ENCODE data around the gene ETFA.
A peak's percentile ranks its signal among the peaks of the same experiment; 100 is the strongest.

Gene ETFA

DNA sequence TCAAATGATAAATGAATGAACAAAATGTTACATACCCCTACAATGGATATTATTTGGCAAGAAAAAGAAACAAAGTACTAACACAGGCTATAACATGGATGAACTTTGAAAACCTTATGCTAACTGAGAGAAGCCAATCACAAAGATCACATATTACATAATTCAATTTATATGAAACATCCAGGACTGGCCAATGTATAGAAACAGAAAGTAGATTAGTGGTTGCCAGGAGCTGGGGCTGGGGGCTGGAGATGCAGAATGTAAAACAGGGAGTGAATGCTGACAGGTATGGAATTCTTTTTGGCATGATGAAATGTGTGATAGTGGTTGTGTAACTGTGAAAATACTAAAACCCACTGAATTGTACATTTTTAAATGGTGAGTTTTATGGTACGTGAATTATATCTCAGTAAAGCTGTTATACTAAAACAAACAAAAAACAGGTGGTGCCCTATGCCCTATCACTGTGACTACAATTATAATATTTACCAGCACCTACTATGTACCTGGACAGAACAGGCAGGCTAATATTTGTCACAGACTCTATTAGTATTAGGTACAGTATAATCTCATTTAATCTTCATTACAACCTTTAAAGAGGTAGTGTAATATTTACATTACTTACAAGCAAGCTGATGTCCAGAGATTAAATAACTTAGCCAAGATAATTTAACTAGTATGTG lies 90.0 kb downstream of the ETFA start:
- no peak for DNase-seq

DNA sequence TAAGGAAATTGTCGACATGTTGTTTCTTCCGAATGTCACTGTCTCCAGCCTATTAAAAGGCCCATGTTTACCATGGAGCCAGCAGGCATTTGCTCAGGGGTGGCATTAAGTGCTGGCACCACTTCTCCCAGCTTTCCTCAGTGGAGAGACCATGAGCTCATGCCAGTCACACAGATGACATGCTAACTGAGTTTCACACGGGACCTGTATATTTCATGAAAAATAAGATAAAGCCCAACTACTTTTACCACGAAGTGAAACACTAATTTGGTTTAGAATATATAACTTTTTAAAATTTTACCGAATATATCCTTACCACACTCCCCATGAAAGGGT lies 93.4 kb downstream of the ETFA start:
- DNase-seq, result no peak

DNA sequence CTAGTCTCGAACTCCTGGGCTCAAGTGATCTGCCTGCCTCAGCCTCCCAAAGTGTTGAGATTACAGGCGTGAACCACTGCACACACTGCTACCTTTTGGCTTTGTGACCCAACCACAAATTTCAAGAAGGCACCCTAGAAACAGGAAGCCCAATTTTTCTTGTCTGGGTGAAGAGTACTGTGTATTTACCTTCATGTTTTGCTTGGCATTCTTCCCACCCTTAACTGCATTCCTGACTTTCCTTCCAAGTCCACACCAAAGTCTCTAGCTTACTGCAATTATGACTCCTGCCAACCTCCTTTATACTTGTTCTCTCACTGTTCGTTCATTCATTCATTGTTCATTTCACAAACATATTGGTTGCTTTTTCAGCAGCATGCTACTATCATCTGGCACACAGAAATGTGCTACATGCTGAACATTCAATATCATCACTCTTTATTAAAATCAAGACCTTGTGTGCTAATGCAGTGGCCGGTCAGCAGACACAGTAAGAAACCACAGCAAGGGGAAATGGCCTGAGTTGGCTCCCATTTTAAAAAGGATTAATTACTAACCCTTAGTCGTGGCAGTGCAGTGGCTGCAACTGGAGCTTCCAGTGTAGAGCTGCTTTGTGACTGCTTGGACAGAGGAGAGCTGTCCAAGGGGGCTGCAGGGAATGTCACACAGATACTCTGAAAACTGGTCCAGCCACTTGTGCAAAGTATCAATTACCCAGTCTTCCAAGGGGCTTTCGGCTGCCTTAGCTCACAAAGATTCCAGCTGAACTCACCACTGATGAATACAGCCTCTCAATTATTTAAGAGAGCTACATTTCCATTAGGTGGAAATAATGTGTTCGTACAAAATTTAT lies 94.0 kb downstream of the ETFA start:
- DNase-seq, result no peak

DNA sequence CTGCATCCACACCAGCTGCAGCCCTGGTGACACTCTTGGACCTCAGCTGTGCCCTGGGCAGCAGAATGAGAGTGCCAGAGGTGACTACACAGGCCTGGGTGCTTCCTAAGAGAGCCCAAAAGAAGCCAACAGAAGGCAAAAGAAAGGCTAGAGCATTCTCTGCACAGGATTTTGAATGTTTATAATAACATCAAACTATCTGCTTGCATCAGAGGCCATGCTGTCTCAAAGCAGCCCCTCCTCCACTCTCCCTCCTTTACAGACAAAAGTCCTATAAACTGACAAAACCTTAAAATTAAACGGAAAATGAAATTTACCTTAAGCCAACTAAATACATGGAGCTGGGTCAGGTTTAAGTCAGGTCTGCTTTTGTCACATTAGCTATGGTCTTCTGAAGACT lies 95.6 kb downstream of the ETFA start:
- DNase-seq, result no peak

DNA sequence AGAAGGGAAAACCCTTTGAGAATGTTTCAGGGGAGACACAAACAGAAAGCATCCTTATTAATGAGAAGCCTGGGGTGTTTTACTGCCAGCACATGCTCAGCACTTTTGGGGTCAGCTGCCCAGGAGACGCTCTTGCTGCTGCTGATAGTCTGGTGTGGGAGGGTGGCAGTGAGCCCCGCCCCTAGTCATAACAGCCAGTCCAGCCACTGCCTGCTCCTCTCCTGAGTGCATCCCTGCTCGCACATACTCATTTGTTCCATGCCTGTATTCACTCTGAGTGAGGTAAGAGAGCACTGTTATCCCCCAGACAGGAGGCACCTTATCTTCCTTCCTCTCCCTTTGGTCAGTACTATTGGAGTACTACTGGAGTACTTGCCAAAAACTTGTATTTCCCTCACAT lies 101.3 kb downstream of the ETFA start:
- DNase-seq, result no peak

DNA sequence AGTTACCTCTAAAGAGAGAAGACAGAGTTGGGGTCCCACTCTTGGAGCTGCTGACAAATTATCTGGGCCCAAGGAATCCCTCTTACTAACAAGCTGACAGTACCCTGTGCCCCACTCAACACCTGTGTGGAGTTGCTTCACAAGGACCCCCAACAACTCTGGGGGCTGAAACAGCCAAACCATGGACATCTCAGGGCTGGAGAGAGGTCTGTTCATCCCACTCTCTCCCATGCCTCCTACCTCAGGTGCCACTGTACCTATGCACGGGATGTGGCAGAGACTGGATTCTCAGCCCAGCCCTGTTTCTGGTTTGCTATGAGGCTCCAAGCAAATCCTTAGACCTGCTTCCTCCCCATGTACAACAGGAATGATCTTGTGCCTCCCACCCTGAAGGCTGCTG lies 101.7 kb downstream of the ETFA start:
- DNase-seq, result no peak

DNA sequence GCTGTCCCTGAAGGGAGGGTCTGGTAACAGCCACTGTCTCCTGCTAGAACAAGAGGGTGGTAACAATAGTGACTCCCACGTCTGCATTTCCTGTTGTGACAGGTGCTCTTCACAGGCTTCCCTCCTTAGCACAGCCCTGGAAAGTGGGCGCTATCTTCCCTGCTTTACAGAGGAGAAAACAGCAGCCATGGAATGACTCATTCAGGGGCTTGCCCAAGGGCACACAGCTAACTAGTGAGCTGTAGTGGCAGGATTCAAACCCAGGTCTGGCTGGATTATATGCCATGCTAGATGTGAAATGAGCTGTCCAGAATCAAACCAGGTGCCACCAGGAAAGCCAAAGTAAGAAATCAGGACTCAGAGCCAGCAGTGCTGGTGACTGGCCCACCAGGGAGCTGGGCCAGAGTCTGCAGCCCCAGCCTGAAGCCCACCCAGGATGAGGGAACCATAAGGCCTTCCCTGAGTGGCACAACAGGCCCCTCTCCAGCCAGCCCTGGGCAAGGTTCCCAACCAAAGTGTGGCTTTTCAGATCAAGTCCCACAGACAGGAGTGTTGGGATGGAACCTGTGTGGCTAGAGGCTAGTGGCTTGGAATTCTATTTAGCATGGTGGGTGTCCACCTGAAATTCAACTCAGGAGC lies 102.4 kb downstream of the ETFA start:
- DNase-seq, result peak in 3 of 56 donors; percentile 7 to 24 (median 13)

DNA sequence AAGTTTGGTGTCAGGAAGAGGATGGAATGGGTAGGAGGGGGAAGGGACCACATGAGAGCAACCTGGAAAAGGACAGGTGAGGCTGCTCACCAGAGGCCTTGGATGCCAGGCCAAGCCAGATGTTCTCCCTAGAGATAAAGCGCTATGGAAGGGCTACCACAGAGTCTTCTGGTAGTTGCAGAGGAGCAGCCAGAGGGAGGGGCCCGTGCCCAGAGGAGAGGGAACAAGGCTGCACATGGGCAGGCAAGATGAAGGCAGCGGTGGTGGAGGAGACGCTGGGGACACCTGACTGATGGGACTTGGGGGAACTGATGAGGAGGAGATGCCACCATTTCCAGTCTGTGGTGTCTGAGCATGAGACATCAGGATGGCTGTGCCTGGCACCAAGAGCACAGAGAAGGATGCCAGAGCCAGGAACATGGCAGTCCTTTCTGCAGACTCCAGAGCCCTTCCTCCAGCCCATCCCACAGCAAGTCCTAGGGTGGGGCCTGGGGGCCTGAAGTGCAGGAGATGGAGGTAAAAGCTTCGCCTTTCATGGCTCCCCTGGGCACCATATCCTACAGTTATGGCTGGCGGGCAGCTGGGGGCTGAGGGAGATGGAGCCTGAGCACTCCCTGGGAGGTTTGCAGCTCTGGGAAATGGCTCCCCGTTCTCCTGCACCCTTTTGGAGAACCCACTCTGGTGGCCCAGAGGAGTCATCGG lies 103.0 kb downstream of the ETFA start:
- no peak for DNase-seq

DNA sequence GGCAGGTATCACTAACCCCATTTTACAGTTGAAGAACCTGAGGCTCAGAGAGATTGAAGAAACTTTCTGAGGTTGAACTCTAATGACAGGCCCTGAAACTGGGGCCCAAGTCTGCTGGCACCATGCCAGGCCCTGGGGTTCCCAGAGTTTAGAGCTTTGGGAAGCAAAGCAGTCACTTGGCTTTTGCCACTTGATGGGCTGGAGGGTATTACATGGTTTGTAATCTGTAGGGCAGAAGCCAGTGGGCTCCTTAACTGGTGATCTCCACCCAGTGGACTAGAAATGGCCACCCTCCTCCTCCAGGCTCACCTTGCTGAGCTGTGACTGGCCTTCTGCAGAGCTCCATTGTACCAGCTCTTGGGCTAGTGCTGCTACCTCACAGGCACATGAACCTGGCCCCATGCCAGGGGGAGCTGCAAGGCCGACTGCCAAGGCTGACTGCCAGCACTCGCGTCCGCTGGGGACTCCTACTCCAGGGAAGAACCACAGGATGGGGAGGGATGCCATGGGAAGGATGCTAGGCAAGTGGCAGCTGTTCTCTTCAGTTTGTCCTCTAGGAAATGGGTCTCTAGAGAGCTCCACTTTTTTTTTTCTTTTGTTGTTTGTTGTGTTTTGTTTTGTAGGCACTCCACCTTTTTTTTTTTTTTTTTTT lies 104.8 kb downstream of the ETFA start:
- peak in 52 of 56 donors; percentile 17 to 90 (median 60) for DNase-seq

DNA sequence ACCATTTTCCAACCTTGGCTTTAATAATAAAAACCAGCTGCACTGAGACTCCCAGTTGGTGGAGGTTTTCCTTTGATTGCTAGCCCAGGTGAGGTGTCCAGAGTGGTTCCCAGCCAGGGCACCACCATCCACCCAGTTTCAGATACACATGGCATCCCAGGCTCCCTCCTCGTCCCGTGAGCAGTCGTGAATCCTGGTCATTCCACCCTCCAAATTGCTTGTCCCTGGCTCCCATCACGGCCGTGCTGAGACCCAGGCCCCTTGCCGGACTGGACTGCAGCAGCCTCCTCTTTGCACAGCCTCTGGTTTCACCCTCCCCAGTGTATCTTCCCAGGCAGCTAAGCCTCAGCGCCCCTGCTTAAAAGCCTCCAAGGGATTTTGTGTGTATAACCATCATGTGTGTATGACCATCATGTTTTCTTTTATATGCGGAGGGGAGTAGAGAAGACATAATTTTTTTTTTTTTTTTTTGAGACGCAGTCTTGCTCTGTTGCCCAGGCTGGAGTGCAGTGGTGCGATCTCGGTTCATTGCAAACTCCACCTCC lies 106.3 kb downstream of the ETFA start:
- DNase-seq, result no peak

DNA sequence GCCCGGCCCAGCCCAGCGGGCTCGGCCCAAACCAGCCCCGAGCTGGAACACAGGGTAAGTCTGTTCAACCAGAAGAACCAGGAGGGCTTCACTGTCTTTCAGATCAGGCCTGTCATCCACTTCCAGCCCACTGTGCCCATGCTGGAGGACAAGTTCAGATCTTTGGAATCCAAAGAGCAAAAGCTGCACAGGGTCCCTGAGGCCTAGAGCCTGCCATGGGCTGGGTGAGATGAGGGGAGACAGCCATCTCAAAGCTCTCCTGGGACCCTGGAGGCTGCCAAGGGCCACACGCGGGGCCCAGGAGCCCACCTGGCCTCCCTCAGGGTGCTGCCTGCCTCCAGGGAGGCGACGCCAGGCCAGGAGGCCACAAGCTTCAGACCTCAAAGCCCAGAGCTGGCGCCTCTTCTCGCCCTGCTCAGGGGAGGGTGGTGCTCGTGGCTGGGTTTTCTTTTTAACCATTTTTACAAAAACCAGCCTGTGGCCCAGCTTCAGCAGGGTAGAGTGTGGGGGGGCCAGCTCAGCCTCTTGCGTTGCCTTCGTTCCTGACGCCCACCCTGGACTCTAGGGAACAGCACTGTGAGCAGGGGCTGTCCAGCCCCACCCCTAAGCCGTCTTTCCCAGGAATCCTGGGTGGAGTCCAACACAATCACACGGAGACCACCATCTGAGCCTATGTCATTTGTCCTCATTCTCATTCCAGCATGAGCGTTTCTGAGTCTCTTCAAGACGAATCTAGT lies 107.0 kb downstream of the ETFA start:
- DNase-seq, result no peak

DNA sequence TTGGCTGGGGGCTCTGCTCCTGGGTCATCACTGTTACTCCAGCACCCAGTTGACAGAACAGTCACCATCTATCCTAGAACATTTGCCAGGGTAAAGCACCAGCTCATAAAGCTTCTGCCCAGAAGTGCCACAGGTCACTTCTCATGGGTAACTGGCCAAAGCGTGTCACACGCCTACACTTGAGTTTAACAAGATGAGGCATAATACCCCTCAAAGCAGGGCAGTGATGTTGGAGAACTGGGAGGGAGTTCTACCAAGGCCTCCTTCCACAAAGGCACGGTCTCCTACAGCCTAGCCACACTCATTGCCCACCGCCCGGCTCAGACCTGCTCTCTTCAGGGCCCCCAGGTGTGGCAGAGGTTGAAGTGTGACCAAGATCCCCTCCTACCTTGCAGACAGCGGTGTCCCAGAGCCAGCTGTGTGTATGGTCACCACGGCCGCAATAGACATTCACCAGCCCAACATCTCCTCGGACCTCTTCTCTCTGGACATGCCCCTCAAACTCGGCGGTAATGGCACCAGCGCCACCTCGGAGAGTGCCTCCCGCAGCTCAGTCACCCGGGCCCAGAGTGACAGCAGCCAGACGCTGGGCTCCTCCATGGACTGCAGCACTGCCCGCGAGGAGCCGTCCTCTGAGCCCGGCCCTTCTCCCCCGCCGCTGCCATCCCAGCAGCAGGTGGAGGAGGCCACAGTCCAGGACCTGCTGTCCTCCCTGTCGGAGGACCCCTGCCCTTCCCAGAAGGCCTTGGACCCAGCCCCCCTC lies 107.7 kb downstream of the ETFA start:
- DNase-seq, result no peak

DNA sequence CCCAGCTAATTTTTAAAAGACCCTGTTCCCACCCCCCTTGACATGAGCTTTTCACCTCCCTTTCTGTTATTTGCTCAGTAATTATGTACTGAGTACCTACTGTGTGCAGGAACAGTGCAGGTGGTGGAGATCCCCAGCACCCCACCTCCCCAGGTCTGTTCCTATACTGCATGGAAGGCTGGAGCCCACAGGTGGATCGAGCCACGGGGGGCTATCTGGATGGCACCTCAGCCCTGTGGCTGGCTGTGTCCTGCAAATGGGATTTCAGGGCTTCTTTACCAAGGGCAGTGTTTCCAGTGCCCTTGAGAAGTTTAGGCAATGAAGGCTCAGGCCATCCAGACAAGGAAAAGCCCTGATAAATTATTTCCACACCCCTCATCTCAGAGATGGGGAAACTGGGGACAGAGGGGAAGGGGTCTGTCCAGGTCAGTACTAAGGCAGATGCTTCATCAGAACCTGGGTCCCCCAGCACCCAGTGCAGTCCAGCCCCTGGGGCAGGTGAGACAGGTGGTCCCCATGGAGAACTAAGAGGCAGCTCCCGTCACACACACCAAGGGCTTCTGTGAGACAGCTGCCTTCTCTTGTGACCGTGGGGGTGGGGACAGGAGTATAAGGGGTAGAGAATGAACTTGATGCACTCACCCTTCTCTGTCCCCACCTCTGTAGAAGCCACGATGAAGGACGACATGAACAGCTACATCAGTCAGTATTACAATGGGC lies 109.6 kb downstream of the ETFA start:
- no peak for DNase-seq

DNA sequence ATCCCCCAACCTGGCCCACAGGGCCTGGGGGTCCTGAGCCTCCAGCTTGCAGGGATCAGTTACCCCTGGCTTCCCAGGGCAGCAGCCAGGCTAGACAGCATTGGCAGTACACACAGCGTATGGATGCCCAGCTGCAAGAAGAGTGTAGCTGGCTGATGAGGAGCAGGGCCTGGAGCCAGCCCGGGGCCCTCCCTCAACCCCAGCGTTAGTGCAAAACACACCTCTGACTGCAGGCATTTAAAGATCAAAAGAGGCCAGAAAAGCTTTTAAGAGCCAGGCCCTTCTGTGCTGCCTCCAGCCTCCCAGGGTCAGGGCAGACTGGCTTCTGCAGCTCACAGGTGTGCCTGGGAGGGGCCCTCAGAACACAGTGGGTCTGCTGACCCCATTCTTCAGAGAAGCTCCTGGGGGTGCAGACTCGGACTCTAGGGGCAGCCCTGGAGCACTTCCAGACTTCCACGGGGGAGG lies 110.6 kb downstream of the ETFA start:
- DNase-seq, result no peak

DNA sequence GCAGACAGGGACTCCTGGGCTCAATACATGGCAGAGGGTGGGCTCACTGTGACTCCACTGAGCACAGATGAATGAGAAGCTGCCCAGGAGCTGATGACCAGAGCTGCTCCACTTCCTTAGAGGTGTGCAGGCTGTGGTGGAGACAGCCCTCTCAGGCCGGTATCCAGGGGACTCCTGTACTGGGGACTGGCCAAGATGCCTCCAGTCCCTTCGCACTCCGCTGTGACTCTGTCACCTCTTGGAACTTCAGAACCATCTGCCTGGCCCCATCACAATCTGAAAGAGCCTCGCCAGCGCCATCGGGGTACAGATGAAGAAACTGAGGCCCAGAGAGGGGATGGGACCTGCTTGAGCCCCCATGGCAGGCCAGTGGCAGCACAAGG lies 111.2 kb downstream of the ETFA start:
- no peak for DNase-seq

DNA sequence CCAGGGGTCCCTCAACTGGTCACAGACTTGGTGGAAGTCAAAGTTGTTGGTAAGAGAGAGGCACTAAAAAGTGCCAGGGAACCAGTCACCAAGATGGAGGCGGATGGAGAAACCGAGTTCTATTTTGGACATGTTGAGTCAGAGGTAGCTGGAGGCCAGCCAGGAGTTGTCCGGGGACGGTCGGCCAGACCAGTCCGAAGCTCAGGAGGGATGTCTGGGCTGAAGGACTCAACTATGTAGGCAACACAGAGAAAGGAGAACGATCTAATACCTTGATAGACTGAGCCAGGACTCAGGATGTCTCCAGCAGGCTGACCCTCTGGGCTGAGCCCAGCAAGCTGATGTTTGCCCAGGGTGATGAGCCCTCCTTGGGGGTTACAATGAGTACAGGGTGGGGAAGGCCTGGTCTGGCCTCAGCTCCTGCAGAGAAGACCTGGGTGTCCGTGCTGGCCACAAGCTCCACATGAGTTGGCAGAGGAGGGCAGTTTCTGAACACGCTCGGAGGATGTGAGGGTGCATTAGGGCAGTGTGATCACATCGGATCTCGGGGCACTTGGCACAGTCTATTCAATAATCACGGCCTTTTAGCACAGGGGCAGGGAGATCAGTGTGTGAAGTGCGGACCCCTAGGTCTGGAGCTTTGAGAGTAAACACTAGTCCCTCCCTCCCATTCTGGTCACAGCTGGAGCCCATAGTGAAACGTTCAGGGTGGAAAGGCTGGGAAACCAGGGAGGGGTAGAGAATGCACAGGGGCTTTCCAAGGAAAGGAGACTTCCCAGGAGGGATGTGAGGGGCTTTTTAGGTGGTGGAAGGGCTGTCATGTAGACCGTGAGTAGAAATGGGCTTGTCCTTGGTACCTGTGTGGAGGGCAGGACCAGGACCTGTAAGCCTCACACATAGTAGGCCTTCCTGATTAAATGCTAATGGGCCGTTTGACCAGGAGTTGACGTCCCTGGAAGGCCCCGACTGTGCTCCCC lies 111.9 kb downstream of the ETFA start:
- DNase-seq, result peak in 1 of 56 donors; percentile 24

DNA sequence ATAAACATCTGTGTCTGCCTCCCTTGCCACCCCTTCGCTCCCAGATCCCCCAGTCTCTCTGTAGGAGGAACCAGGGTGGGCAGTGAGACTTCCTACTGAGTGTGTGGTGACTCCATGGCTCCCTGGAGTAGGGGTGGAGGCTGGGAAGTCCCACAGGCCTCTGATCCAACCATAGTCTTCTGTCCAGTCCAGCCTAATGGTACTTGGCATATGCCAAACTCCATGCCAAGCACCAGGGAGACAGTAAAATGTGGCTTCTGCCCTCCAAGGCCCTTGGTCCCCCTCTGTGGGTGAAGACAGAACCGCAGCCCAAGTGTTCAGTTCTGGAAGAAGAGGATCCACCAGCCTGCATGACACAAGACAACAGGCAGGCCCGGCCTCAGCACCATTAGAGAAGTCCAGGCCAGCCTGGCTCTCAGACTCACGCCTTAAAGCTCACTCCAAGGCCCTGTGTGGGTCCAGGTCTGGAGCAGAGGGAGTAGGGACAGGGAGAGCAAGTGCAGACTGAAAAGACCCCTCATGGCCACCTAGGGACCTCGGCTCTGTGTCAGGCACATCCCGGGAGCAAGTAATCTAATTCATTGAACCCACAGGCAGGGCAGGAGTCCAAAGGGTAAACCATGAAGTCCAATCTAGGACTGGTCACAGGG lies 112.7 kb downstream of the ETFA start:
- DNase-seq, result no peak

Measured in nucleus accumbens (tissue), 56 donors.